Prostate gland (tissue), 2 donors: ENCODE data around the gene RAB9A.

ENCODE experiments used
- POLR2A ChIP-seq: fragments of 450-650 bp; IDR thresholded peaks from one replicate; pipeline ENCODE4 v1.6.1; 2016; ENCODE audit warnings: antibody characterized with exemption, mild to moderate bottlenecking
- POLR2AphosphoS5 ChIP-seq: sonication (generic); formaldehyde crosslinking; IDR thresholded peaks from one replicate; pipeline ENCODE4 v1.6.1; 2017; ENCODE audit warnings: antibody characterized with exemption
- TF ChIP-seq, protein P1 (sequence below), 4 experiments: fragments of 200-600 bp in 2 of 4; fragments of 450-650 bp in 2 of 4; sonication (generic) in 2 of 4; IDR thresholded peaks; 1 replicate in 3 of 4; 2 replicates in 1 of 4; pipeline ENCODE4 v1.5.1; 2016 to 2019; ENCODE audit warnings: antibody characterized with exemption in 4 of 4, mild to moderate bottlenecking in 2 of 4, moderate library complexity in 2 of 4

GRCh38 chrX:13688958-13689740 lies at the start of gene RAB9A:
- TF ChIP-seq, protein P1, sequence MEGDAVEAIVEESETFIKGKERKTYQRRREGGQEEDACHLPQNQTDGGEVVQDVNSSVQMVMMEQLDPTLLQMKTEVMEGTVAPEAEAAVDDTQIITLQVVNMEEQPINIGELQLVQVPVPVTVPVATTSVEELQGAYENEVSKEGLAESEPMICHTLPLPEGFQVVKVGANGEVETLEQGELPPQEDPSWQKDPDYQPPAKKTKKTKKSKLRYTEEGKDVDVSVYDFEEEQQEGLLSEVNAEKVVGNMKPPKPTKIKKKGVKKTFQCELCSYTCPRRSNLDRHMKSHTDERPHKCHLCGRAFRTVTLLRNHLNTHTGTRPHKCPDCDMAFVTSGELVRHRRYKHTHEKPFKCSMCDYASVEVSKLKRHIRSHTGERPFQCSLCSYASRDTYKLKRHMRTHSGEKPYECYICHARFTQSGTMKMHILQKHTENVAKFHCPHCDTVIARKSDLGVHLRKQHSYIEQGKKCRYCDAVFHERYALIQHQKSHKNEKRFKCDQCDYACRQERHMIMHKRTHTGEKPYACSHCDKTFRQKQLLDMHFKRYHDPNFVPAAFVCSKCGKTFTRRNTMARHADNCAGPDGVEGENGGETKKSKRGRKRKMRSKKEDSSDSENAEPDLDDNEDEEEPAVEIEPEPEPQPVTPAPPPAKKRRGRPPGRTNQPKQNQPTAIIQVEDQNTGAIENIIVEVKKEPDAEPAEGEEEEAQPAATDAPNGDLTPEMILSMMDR (IDR thresholded peaks at IDR 0.05), result no peak
- TF ChIP-seq POLR2AphosphoS5 (peak; percentile 80), POLR2A (peak; percentile 87)
